Adrenal gland (tissue), 5 donors: ENCODE results near the gene TNFAIP8L1.

Experiments used
- CTCF ChIP-seq, 6 experiments: fragments of 450-650 bp in 4 of 6; fragments of 200-600 bp in 2 of 6; sonication (generic) in 1 of 6; IDR thresholded peaks; 1 replicate in 5 of 6; 2 replicates in 1 of 6; pipeline versions ENCODE4 v1.5.1 to v1.8.0; 2016 to 2021; ENCODE audit warnings: antibody characterized with exemption in 6 of 6, mild to moderate bottlenecking in 2 of 6, moderate library complexity in 1 of 6
- POLR2A ChIP-seq, 2 donors: fragments of 450-650 bp; IDR thresholded peaks; one replicate each; pipeline ENCODE4 v1.6.1; 2017; ENCODE audit warnings: antibody characterized with exemption in 2 of 2, mild to moderate bottlenecking in 2 of 2, moderate library complexity in 1 of 2
- donor health status: DM: no; HTN: no; CAD: no.

GRCh38 chr19:4619668-4620294 is 19.5 kb upstream of the TNFAIP8L1 start:
- no peak for TF ChIP-seq CTCF (IDR thresholded peaks at IDR 0.05)
- no peak for TF ChIP-seq POLR2A (IDR thresholded peaks at IDR 0.05)
